ENCODE results near the gene PAQR8. TPM values are rescaled to one million over a fixed set of nuclear protein-coding genes. Genes with fewer than 3 reads are reported as not detected.

Gene PAQR8
- total and polyA plus RNA-seq, 4 donors = 0.43 to 3.3 (median 0.74) TPM

- Histone ChIP-seq H3K36me3 (ENCODE audit: control insufficient read depth in 4 of 4, insufficient read depth in 3 of 4, low read depth in 1 of 4, low read length in 3 of 4) (no peaks in the 10 kb centered on the region), H3K27ac (ENCODE audit: low read depth in 1 of 2, low read length in 2 of 2) (no peak overlapping the region), H3K27me3 (ENCODE audit: control insufficient read depth in 4 of 4, insufficient read depth in 4 of 4, low read length in 3 of 4) (no peaks in the 10 kb centered on the region), H3K4me3 (ENCODE audit: low read depth in 1 of 3, low read length in 3 of 3) (no peak overlapping the region), H3K4me1 (ENCODE audit: control insufficient read depth in 4 of 4, insufficient read depth in 4 of 4, low read length in 3 of 4) (peaks cover 0 to 3% (median 0%) of the 10 kb centered on the region in 4 donors), H3K9me3 (ENCODE audit: control insufficient read depth in 4 of 4, low read length in 3 of 4) (no peaks in the 10 kb centered on the region), H3K9ac (ENCODE audit: low read depth in 1 of 2, low read length in 2 of 2) (no peak overlapping the region)
- no peak for DNase-seq (ENCODE audit: low spot score)
- TF ChIP-seq, protein P1, sequence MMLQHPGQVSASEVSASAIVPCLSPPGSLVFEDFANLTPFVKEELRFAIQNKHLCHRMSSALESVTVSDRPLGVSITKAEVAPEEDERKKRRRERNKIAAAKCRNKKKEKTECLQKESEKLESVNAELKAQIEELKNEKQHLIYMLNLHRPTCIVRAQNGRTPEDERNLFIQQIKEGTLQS (IDR thresholded peaks at IDR 0.05) = no peak
- no peak for TF ChIP-seq GABPA (IDR thresholded peaks at IDR 0.05 in 1 of 2, conservative IDR thresholded peaks at IDR 0.05 in 1 of 2)
- TF ChIP-seq SP1 (IDR thresholded peaks at IDR 0.05) = no peak
- TF ChIP-seq, protein P2, sequence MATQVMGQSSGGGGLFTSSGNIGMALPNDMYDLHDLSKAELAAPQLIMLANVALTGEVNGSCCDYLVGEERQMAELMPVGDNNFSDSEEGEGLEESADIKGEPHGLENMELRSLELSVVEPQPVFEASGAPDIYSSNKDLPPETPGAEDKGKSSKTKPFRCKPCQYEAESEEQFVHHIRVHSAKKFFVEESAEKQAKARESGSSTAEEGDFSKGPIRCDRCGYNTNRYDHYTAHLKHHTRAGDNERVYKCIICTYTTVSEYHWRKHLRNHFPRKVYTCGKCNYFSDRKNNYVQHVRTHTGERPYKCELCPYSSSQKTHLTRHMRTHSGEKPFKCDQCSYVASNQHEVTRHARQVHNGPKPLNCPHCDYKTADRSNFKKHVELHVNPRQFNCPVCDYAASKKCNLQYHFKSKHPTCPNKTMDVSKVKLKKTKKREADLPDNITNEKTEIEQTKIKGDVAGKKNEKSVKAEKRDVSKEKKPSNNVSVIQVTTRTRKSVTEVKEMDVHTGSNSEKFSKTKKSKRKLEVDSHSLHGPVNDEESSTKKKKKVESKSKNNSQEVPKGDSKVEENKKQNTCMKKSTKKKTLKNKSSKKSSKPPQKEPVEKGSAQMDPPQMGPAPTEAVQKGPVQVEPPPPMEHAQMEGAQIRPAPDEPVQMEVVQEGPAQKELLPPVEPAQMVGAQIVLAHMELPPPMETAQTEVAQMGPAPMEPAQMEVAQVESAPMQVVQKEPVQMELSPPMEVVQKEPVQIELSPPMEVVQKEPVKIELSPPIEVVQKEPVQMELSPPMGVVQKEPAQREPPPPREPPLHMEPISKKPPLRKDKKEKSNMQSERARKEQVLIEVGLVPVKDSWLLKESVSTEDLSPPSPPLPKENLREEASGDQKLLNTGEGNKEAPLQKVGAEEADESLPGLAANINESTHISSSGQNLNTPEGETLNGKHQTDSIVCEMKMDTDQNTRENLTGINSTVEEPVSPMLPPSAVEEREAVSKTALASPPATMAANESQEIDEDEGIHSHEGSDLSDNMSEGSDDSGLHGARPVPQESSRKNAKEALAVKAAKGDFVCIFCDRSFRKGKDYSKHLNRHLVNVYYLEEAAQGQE (IDR thresholded peaks at IDR 0.05) = no peak
- TF ChIP-seq CTCF (IDR thresholded peaks at IDR 0.05; ENCODE audit: low read depth, low read length, missing input control) = no peak
- no peak for TF ChIP-seq RXRA (IDR thresholded peaks at IDR 0.05)
- TF ChIP-seq JUND (IDR thresholded peaks at IDR 0.05) = no peak
- no peak for TF ChIP-seq YY1 (IDR thresholded peaks at IDR 0.05)
- TF ChIP-seq HNF4G (IDR thresholded peaks at IDR 0.05) = no peak
- TF ChIP-seq ZBTB33 (IDR thresholded peaks at IDR 0.05) = no peak
- TF ChIP-seq RAD21 (IDR thresholded peaks at IDR 0.05) = no peak
- TF ChIP-seq FOXA2 (IDR thresholded peaks at IDR 0.05) = no peak
- TF ChIP-seq TAF1 (conservative IDR thresholded peaks at IDR 0.05) = no peak
- TF ChIP-seq HNF4A (conservative IDR thresholded peaks at IDR 0.05) = no peak
- TF ChIP-seq NR2F2 (IDR thresholded peaks at IDR 0.05) = no peak
- no peak for TF ChIP-seq MAX (IDR thresholded peaks at IDR 0.05)
- TF ChIP-seq EGR1 (IDR thresholded peaks at IDR 0.05; ENCODE audit: low read depth in 2 of 2) = no peak
- TF ChIP-seq FOXA1 (IDR thresholded peaks at IDR 0.05) = no peak
- 55% methylated on average over 2 of the region's 2 CpGs for WGBS
Measured at GRCh38 chr6:52356017-52356416, 5.9 kb upstream of the PAQR8 start.

Measured in liver (tissue), 9 donors.